Measurements from ENCODE around the gene PAQR3.

PAQR3 gene, protein sequence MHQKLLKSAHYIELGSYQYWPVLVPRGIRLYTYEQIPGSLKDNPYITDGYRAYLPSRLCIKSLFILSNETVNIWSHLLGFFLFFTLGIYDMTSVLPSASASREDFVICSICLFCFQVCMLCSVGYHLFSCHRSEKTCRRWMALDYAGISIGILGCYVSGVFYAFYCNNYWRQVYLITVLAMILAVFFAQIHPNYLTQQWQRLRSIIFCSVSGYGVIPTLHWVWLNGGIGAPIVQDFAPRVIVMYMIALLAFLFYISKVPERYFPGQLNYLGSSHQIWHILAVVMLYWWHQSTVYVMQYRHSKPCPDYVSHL

DNA sequence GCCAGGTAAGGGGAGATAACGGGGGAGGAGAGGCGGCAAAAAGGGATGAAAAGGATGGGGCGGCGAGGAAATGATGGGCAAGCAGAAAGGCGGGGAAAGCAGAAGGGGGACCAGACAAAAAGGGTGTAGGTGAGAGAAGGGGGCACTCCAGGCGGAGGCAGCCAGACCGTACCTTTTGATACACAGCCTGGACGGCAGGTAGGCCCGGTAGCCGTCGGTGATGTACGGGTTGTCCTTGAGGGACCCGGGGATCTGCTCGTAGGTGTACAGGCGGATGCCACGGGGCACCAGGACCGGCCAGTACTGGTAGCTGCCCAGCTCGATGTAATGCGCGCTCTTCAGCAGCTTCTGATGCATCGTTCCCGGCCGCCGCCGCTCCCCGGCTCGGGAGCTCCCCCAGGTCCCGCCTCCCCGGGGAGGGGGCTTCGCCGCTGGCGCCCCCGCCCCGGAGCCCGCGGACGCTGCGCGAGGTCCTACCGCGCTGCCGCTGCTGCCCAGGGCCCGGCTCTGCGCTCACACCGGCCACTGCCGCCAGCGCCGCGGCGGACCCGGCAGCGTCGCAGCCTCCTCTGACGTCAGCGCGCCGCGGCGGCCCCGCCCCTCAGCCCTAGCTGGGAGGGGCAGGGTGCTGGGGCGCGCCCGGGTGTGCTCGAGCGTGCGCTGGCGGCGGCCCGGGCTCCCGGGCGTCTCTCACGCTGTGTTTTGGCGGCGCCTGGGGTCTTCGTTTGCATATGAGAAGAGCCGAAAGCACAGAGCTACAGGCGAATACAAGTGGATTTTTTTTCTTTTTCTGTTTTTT is at the start of gene PAQR3:
Gene PAQR3, minus strand, starts transcription at position 571 of the 799 bp plus-strand sequence. Its CDS starts 214 bp downstream, at position 357.
- peak; percentile 69 for DNase-seq (ENCODE audit: low read depth)

DNA sequence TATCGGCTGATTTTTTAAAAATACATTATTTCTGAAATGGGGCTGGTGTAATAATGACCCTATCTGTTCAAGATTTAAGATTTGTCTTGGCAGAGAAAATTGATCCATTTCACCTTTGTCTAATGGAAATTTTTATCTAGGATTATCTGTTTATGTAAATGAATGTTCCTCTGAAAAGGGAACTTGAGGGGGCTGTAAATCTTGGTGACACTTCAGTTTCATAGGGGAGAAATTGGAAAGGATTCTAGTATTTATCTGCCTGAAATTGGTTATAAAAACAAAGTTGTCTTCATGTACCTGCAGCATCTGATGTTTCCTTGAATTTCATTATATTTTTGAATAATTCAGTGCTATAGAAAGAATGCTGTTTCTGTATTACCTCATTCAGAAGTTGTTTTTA is 48.4 kb upstream of the PAQR3 start:
- no peak for DNase-seq (ENCODE audit: low read depth)

DNA sequence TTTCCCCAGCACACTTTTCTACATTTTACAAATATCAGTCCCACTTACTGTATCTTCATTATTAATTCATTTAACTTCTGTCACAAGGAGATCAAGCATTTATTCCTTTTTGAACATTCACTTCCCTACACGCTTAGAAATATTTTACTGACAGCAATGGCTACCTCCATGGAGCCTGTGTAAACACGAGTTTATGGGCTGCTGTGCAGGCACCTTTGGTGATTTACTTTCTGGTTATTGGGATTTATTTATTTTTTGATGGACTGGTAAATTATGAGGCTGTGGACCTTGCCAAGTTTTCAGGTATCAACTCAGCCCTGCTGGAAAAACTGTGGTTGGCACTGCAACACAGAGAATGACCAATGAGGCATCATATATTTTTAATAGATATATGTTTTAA is 45.4 kb upstream of the PAQR3 start:
- DNase-seq (ENCODE audit: low read depth), result no peak

DNA sequence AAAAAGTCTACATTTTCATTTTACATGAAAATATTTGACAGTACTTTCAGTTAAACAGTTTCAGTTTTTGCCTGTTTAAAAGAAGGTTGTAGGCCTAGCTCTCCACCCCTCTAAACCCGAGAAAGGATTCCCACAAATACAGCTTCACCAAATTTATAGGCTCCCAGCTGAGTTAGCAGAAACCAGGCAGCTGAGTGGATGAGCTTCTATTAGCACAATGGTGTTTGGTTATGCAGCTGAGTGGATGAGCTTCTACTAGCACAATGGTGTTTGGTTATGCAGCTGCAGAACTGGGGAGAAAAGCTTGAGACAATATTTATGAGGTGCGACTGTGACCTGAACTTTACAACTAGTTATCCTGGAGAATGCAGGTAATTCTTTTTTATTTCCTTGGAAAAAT is 36.6 kb upstream of the PAQR3 start:
- no peak for DNase-seq (ENCODE audit: low read depth)

DNA sequence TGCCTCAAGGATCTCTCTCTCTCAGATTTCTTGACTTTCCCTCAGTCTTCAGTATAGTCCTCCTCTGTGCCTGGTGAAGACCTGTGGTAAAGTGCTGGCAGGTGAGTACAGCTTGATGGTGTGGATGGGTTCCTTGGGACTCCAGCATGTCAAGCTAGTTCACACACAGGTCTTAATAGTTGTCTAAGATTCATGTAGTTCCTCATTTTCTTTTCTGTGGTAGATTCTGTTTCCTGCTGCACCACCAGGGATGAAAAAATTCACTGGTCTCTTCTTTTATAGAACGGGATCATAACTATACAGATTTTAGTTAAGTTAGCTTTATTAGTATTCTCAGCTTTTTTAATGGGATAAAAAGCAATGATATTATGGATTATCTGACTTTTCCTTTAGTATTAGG is 32.5 kb upstream of the PAQR3 start:
- DNase-seq (ENCODE audit: low read depth), result no peak

DNA sequence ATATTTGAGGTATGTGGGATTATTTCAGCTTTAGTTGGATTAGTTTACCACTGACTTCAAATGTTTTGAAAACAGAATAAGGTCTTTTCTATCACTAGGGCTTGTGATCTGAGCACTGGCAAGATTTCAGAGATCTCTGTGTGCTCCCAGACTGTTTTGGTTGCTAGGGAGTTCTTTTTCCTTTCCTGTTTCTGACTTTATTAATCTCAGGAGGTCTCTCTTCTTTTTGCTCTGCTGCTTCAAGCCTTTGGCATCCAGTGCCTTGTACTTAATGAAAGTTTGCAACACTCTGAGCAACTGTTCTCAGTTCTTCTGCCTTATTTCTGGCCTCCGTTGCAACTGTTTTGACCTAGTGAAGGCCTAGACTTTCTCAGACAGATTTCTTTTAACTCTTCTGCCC is 32.1 kb upstream of the PAQR3 start:
- no peak for DNase-seq (ENCODE audit: low read depth)

DNA sequence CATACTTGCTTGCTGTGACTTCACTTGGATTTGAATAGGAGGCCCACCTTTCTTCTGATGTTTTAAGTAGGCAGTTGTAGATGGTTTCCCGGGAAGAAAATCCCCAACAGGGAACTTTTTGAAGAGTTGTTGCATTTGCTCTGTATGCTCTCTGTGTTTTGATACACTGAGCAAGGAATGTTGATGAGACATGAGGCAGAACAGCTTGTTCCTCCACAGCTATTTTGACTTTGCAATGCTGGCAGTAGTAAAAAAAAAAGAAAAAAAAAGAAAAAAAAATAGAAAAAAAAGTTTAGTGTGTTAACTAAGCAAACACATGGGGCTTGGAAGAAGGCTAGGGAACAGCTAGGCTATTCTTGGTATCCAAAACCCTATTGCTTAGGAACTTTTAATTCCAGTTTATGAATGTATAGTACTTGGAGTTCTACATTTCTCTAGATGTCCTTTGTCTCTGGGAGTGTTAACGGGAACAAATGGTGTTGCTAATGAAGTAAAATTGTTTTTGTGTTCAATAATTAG is 23.4 kb upstream of the PAQR3 start:
- DNase-seq (ENCODE audit: low read depth), result no peak

DNA sequence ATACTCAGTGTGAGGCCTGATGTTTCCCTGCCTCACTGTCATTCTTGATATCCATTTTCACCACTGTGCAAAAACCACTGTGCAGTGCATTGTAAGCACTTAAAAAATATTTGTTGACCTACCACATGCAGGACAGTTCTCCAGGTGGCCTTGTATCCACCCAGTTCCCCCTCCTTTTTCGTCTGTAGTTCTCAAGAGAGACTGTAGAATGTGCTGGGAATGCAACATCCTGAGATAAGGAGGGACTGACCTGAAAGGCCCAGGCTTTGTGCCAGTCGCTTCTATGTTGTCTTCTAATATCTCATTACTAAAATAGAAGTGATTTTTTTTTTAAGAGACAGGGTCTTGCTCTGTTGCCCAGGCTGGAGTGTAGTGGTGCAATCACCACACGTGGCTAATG is 21.7 kb upstream of the PAQR3 start:
- DNase-seq (ENCODE audit: low read depth), result no peak

DNA sequence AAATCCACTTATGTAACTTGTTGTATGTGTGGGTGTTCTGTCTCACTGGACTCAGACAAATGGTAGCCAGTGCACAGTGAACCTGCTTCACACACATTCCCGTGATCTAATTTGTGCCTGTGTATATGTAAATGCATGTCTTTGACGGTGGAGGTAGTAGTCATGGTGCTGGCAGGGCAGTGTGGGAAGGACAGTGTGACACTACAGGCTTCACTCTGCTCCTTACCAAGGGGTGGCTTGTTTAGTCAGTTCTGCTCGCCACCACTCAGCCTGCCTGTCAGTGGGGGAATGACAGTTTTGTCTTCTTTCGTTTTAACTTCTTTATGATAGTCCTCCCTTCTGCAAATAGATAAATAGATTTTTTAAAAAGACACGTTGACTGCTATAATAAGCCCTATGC is 17.7 kb upstream of the PAQR3 start:
- no peak for DNase-seq (ENCODE audit: low read depth)

DNA sequence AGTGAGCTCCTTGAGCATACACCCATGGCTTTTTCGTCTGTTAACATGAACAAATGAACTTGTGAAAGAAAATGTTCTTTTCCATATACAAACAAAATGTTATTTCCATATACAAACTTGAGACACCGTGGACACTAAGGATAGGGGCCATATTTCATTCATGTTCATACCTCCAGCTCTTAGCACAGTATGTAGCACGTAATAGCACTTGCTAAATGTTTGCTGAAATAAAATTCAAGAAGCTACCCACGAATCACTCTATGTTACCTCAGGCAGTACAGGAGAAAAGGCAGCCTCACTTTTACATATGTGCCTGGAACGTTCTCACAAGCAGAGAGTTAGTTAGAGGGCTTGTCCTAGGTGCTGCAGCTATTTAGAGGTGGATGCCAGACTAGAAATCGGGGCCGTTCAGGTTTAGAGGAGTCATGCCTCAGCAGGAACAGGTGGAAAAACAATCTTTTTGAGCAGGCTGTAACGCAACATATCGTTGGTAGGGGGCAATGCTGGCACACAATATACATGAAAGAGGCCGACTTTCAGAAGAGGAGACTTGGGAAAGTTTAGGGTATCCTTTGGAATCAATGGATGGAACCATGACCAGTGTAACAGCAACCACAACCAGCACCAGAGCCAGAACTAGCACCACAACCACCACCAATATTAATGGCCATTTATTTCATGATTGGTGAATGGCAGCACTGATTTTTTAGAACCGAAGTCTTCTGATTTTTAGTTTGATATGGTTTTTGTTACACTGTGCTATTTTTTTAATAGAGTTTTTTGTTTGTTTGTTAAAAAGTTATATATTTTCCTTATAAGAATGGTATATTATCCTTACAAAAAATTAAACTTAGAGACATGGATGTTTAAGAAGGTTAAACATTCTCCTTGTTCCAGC is 14.8 kb upstream of the PAQR3 start:
- no peak for DNase-seq (ENCODE audit: low read depth)

DNA sequence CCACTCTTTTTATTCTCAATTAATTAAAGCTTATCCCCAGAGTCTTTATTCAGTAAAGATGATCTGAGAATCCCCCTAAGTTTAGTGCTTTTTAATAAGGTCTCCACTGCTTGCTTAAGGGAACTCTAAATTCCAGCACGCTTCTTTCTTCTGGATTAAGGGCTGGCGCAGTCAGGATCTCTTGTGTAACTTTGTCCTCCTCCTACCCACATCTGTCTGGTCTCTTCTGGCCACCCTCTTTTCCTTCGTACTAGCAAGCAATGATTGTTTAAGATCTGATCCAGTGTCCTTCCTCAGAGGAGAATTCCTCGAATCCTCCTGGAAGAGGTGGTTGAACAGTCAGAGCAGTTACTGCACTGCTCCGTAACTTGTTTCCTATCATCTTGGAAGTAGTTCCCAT is 14.0 kb upstream of the PAQR3 start:
- no peak for DNase-seq (ENCODE audit: low read depth)

DNA sequence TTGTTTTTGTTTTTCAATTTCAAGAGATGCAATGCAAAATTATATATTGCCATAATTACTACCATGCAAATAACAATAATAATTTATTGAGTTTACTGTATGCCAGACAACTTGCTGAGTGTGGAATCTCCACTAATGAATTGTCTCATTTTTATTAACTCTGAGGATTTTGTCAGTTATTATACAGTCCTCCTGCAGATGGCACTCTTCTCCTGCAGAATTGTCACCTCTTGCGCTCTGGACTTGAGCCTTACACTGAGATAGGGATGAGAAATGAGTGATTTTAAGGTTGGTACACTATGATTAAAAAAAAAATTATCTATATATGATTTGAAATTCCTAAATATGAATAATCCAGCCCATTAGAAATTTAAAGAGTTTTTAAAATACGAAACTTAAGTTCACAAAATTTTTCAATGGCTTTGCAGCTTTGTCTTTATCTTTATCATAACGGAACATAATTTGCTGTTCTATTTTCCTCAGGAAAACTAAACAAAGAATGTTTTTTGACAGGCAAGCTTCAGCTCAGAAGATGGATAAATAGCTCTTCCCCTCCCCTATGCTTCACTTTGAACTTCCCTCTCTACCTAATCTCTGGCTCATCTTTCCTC is 12.7 kb upstream of the PAQR3 start:
- no peak for DNase-seq (ENCODE audit: low read depth)

DNA sequence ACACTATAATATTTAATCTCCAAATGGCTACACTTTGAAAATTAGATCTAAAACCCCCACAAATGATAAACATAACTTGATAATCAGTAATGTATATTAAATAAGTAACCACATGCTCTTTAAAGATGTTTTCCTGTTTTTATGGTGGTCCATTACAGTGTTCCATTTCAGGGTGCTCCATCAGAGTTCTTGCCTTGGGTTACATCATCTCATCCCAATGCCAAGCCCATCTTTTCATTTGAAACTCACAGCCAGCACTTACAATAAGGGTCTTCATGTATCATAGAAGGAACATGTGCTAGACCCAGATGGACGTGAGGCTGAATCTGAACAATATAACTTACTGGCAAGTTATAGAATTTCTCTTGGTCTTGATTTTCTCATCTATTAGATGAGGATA is 10.5 kb upstream of the PAQR3 start:
- DNase-seq (ENCODE audit: low read depth), result no peak

DNA sequence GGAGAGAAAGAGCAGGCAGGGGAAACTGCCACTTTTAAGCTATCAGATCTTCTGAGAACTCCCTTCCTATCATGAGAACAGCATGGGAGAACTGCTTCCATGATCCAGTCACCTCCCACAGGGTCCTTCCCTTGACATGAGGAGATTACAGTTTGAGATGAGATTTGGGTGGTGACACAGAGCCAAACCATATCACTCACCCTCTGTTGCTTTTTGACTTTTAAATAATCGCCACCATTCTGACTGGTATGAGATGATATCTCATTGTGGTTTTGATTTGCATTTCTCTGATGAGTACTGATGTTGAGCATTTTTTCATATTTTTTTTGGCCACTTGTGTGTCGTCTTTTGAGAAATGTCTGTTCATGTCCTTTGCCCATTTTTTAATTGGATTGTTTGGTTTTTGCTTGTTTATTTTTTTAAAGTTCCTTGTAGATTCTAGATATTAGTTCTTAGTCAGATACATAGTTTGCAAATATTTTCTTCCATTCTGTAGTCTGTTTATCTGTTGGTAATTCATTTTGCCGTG is 6.5 kb upstream of the PAQR3 start:
- DNase-seq (ENCODE audit: low read depth), result no peak

DNA sequence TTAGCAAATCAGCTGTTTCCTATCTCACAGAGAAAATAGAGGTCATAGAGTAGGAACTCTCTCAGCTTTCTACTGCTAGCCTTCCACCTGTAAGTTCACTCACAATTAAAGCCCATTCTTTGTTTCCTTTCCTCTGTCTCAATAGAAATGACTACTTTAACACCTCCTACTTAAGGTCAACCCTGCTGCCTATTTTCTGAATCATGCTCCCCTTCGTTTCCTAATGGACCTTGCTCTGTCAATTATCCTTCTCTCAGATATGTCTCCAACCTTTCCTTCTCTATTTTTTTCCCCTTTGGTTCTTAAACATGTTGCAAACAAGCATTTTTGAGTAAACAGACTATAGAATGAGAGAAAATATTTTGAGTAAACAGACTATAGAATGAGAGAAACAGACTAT is 5.1 kb upstream of the PAQR3 start:
- no peak for DNase-seq (ENCODE audit: low read depth)

DNA sequence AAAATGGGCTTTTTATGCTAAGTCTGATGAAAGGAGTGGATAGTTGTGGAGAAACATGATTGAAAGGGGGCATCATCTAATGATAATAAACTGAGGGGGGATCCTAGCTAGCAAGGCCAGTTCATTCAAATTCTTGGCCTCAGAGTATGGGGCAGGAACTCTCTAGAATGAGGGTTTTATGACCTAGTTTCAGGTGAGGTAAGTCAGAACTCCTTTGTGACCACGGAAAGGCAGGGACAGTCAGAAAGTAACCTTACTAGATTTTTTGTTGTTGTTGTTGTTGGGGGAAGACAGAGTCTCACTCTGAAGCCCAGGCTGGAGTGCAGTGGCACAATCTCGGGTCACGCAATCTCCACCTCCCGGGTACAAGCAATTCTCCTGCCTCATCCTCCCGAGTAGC is 1.5 kb upstream of the PAQR3 start:
- DNase-seq (ENCODE audit: low read depth), result no peak

DNA sequence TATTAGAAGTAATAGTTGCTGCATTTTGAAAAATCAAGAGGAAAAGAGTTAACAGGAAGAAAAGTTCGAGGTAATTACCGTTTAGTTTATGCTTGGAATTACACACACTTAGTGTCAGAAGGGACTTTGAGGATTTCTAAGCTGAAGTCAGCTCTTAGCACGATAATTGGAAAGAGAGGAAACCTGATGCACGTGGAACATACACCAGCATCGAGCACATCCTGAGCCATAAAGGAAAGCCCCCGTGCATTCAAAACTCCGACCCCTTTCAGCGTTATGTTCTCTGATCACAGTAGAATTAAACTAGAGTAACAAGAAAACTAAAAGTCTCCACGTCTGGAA is 400 bp upstream of the PAQR3 start:
- no peak for DNase-seq (ENCODE audit: low read depth)

DNA sequence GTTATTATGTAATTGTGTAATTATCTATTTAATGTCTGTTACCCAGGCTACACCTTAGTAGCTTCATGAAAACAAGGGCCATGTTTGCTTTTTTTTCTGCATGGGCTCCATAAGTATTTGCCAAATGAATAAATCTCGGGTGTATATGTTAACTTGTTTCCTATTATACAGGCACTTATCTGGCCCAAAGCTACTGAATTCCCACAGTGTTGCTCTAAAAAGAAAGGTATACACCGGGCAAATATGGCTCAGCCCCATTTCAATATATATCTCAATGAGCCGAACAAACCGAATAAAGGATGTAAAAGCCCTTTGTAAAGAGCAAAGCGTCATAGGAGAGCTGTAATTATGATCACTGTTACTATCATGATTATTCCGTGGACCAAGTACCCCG is 767 bp downstream of the PAQR3 start:
- no peak for DNase-seq (ENCODE audit: low read depth)

DNA sequence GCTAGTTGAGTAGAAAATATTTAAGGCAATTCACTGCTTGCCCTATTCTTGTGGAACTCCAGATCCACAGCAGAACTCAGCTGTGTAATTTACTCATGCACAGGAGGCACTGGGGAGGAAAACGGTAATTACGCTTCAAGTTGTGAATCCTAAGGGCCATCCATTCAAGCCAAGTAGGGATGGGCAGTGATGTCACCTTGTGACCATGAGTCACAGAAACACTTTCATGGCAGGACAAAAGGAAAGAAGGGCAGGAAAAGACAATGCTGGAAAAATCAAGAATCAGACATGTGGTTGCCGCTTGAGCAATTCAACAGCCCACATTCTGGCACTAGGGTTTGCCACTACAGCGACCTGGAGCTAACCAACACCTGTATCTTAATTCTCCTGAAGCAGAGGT is 1.4 kb downstream of the PAQR3 start:
- DNase-seq (ENCODE audit: low read depth), result no peak

DNA sequence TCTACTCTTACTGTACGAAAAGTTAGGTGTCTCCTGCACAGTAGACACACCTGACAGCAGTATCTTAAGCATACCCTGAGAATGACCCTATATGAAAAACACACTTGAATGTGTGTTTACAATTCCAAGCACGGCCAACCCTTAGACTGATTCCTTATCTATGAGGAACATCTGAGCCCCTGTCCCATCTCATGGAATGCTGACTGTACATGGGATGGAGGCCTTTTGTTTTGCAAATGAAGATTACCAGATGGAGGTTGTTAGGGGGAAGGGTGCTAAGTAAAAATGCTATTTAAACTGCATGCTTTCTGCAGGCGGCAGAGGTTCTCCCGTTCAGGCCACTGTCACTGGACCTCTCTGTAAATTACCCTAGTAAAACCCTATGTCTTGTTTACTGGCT is 2.2 kb downstream of the PAQR3 start:
- DNase-seq (ENCODE audit: low read depth), result no peak

DNA sequence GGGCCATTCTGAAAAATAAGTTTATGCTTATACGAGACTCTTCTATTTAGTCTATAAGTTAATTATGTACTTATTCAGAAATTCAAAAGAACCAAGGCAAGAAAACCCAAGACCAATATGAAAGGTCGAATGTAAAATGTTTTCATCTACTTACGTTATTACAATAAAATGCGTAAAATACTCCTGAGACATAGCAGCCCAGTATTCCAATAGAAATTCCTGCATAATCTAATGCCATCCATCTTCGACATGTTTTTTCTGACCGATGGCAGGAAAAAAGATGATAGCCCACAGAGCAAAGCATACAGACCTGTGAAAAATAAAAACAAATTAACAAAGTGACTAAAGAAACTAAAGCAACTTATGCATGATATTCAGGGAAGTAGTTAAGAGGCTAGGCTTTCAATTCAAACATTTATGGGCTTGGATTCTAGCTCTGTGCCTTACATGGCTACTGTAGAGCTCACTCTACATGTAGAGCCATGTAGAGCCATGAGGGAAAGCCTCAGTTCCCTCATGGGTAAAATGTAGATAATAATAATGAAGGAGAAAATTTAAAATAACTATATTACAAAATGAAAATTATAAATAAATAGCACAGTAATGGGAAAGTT is 9.1 kb downstream of the PAQR3 start:
- no peak for DNase-seq (ENCODE audit: low read depth)

DNA sequence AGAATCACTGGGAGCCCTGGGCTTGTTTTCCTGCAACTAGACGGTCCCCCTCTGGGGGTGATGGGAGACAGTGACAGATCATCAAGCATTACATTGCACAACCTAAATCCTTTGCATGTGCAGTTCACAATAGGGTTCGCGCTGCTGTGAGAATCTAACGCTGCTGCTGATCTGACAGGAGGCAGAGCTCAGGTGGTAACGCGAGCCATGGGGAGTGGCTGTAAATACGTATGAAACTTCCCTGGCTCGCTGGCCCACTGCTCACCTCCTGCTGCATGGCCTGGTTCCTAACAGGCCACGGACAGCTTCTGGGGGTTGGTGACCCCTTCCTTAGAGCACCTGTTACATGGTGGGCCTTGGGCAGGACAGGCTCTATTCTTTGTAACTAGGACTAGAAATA is 10.4 kb downstream of the PAQR3 start:
- DNase-seq (ENCODE audit: low read depth), result no peak

Data from stimulated activated CD8-positive, alpha-beta memory T cell treated with anti-CD3 and anti-CD28 coated beads, Interleukin-12 subunit alpha, Interleukin-12 subunit beta, amount 100 ng/mL, for 1 hour (primary cell).